GM21717 (cell line): ENCODE measurements around the gene WFS1.

Experiments
- ATAC-seq: cut with Tn5 transposase; IDR thresholded peaks from one replicate; pipeline ENCODE4 v1.9.1; 2021; ENCODE audit warnings: mild to moderate bottlenecking, moderate library complexity; ENCODE audit not compliant: unreplicated experiment

WFS1 gene

DNA sequence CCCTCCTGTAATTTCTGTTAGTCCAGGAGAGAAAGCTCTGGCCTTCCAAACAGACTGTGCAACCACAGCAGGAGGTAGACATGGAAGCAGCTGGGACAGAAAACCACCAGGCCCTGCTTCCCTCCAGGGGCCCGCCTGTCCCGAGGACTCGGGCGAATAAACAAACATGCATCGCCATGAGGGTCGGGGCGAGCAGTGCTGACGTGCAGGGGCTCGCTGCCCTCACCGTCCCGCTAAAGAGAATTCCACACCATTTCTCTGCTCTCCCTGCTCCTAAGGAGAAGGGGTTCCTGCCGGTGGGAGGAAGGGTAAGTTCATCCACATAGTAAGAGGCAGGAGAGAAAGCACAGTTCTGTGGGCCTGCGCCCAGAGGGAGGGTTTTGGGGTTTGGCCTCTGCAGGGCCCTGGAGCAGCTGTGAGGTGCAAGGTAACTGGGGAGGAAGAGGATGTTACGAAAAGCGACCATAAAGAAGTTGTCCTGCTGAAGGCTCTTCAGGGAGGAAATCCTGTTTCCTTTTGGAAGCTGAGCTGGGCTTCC, 54.9 kb downstream of the WFS1 start:
- no peak for ATAC-seq

DNA sequence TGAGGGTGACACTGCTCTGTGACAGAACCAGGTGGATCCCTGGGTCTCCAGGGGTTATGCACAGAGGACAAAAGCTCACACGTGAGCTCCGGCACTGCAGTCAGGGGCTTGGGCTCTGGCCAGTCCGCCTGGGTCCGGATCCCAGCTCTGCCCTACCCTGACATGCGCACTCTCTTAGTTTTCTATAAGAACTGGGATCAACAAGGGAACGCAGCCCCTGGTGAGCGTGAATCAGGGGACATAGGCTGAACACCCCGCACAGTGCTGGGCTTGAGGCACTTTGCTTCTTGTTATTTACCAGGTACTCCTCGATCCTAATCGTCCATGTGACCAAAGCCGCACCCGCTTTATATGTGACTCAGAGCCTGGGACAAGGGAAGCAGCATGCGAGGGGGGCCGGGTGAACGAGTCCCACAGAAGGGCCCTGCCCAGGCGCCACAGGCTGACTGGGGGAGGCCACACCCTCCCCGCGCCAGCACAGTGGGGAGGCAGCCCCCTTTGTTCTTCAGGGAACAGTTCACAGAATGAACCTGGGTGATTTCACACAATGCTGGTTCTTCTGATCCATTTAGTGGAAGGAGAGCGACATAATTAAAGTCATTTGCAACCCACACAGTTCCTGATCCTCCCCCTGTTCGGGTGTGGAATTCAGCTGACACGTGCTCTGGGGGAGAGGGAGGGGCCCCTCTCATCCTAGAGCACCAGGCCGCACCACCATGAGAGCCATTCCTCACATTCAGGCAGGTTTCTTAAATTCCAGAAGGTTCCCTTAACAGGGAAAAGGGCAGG, 55.5 kb downstream of the WFS1 start:
- no peak for ATAC-seq

DNA sequence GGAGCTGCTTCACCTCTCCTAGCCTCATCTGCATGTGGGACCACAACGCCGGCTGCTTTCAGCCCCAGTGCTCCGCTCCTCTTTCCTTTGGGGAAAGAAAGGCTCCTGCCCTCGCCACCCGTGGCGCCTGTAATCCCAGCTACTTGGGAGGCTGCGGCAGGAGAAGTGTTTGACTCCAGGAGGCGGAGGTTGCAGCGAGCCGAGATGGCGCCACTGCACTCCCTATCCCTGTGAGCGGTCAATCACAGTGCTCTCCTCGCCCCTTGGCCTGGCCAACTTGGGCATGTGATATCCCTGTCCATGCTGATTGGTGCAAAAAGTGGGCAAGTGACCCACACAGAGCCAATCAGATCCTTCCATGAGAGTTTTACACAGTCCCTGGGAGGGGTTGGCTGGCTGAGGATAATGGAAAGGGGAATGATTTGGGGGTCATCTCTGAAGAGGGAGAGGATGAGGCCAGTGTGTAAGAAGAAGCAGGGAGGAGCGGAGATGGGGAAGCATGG, 56.2 kb downstream of the WFS1 start:
- ATAC-seq: no peak

DNA sequence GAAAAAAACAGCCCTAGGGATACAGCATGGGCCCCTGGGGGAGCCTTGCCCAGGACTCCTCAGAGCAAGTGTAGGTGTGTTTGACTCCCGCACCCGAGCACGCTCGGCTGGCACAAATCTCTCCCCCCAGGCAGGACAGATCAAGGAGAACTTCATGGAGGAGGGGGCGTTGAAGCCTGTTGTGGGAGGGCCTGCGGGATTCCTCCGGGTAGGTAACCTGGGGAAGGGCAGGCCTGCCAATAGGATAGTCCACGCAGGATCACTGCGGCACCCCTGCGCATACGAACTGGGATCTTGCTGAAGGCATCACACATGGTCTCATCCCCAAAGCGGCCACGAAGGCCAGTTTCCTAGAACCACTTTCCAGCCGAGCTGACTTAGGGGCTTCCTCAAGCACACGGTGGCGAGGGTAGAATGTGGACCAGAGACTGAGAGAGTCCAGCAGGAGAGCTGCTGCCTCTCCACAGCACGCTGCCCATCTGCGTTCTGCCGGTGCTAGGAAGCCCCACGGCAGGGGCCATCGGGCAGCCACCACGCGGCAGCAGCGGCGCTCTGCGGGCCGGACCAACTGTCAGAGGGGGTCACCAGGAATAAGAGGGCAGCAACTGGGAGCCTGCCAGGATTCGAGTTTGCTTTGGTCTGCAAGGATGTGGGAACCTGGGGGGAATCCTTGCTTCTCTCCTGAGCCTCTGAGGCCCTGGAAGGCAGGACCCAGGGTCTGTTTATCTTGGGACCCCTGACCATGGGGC, 56.8 kb downstream of the WFS1 start:
- no peak for ATAC-seq

DNA sequence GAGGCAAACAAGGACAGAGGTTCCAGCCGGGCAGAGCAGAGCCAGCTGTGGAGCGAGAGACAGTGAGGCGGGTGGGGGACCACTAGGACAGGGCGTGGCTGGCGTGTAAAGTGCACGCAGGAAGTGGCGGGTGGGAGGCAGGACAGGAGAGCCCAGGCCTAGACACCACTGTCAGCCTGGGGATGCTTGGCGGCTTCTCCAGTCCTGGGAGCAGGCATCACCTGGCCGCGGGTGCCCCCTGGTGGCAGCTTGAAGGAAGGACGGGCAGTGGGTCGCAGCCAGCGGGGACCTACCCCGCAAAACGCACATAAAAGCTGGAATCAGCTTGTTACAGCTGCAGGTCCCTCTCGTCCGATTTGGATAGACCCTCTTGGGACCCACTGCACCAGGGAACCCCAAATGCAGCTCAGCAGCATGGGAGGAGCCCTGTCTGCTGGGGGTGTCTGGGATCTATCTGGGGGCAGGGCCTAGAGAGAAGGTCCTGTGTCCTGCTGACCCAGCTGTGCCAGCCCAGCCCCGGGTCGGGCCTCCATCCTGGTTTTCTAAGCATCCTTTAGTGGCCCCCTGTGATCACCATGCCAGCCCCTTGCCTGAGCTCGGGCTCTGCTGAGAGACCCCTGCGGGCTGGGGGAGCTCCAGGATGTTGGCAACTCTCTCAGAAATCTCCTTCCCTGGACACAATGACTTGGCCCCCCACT, 57.7 kb downstream of the WFS1 start:
- ATAC-seq: peak; percentile 53

DNA sequence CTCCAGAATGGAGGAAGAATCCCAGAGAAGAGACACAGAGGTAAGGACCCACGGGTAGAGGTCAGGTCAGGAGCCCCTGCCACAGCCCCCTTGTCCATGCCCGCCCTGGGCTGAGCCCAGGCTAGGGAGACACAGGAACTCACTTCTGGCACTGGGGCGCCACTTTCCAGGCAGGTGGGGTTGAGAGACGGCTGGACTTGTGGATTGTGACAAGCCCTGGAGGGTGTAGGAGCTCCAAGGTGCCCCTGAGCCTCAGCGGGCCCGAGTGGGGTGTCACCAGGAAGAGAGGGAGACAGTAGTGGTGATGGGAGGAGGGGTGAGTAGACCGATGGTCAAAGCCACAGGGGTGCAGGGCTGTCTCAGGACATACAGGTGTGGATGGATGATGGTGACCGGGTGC, 58.9 kb downstream of the WFS1 start:
- no peak for ATAC-seq

DNA sequence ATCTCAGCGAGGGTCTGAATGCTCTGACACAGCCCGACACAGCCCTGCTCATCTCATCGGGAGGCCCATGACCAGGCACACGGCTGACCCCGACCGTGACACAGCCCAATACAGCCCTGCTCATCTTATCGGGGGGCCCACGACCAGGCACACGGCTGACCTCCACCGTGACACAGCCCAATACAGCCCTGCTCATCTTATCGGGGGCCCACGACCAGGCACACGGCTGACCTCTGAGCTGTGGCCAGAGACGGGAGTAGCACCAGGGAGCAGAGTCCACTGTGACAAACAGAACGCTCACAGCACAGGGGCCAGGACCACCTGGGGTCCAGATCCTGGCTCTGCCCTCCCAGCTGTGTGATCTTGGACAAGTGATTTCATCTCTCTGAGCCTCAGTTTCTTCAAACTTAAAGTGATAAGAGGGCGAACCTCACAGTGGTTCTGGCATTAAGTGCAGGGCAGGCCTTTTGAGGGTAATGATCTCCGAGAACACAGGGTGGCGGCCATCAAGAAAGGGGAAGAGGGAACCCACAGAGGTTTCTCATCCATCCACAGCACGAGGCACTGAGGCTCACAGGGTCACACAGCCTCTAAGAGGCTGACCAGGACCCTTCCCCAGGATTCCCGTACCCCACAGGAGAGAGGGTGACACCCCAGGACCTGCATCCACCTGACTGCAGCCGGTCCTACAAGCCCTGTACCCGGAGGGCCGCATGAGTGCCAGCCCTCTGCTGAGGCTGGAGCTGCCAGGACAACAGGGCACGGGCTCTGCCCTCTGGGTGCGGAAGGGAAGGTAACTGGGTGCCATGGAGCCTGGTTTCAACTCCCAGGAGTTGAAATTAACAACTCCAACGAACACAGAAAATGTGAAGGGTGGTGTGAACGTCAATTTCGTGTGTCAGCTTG, 60.1 kb downstream of the WFS1 start:
- ATAC-seq: no peak

DNA sequence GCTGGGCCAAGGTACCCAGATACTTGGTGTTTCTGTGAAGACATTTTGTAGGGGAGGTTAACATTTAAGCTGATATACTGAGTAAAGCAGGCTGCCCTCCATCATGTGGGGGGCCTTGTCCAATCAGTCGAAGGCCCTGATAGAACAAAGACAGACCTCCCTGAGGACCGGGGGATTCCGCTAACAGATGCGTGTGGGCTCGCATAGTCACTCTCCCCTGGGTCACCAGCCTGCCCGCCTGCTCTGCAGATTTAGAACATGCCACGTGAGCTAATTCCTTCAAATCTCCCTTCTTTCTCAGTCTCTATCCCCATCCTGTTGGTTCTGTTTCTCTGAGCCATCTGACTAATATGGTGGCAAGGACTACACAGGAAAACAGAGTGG, 60.7 kb downstream of the WFS1 start:
- no peak for ATAC-seq

DNA sequence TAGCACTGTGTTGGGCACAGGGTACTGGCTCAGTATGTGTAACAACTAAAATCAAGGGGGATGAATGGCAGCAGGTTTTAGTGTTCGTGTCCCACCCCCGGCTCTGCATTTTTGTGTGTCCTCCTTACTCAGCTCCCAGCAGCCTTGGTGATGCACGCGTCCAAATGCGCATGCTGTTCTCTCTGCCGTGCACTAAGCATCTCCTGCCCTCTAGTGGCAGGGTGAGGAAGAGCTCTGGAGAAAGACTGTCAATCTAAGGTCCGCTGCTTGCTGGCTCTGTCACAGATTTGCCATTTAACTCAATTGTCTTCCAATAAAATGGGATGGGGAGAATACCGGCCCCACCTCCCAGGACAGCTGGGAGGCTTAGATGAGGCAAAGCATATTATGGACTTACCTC, 61.4 kb downstream of the WFS1 start:
- ATAC-seq: no peak

DNA sequence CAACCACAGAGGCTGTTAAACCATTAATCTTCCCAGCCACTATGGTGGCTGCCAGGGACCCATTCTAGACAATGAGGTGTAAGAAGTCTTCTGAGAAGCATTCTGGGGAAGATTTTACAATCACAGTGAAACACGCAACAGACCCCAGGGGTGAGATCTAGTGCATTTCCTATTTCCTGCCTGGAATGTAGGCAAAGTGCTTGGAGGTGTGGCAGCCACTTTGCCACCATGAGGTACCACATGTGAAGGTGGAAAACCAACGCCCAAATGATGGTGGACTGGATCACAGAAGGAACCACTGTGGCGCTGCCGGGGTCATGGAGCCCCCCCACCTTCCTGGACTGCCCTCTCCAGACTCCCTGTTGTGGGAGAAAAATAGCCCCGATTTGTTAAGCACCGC, 61.8 kb downstream of the WFS1 start:
- ATAC-seq: no peak

DNA sequence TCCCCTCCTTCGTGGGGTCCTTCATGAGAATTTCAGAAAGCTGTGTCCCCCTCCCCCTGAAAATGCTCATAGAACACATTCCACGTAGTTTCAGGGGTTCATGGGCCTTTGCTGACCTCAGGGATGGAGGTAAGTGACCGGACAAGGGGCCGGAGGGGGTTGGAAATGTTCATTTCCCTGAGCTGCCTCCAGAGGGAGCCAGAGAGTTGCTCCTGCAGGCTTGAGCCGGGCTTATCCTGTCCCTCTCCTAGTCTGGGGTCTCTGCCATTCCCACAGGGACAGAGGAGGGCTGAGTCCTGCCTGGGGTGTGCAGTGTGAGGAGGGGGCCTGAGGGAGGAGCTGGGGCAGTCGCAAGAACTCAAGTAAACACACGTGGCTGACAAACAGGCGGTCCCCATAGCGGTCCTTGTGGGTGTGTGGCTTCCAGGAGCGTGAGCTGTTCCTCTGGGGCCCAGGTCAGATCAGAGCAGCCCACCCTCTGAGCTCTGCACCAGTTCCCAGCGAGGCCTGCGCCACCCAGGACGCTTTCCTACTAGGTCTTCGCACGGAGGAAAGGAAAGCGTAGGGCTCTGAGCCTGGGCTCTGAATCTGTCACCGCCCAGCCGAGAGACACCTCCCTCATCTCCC, 62.5 kb downstream of the WFS1 start:
- ATAC-seq: no peak

DNA sequence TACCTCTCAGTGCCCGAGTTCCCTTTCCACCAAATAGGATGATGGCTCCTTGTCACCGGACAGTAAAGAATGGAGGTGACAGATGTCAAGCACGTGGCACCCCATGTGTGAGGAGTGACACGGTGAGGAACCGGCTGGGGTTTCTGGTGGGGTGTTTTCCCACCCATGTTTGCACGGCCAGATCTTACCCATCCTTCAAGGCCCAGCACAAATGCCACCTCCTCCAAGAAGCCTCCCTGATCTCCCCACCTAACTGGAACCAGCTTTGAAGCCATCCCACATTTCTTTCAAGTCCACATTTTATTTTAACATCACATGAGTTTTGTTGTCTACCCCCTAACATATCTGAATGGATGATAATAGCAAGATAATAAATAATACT, 63.0 kb downstream of the WFS1 start:
- no peak for ATAC-seq

DNA sequence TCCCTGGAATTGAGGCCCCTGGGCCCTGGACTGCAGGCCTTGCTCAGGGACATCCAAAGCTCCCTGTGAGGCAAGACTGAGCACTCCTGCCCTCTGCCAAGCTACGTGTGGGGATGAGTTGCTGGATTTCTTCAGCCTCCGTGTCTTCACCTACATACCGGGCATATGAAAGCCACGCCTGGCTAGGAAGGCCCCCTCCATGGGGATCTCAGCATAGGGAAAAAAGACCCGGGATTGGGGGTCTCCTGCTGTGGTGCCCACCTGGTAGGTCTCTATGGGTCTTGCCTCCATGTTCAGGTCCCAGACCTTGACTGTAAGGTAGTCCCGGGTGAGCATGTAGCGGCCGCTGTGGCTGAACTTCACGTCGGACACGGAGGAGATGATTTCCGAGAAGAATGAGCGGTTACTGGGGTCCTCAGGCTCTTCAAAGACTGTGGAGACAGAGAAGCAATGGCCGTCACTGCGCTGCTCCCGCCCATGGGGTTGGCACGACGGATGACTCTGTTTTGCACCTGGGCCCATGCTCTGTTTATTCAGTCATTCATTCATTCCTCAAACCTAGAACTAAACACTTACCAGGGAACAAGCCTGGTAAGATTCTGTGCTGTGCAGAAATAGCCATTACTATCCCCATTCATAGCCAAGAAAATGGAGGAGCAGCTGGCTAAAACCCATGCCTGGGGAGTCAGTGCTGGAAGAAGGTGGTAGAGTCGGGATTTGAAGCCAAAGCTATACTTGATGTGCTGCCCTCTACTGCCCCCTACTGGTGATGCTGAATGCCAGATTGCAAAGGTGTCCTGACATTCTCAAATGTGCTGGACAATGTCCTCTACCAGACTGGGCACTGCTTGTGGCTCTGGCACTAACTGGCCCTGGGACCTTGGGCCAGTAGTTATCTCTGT, 63.9 kb downstream of the WFS1 start:
- no peak for ATAC-seq

DNA sequence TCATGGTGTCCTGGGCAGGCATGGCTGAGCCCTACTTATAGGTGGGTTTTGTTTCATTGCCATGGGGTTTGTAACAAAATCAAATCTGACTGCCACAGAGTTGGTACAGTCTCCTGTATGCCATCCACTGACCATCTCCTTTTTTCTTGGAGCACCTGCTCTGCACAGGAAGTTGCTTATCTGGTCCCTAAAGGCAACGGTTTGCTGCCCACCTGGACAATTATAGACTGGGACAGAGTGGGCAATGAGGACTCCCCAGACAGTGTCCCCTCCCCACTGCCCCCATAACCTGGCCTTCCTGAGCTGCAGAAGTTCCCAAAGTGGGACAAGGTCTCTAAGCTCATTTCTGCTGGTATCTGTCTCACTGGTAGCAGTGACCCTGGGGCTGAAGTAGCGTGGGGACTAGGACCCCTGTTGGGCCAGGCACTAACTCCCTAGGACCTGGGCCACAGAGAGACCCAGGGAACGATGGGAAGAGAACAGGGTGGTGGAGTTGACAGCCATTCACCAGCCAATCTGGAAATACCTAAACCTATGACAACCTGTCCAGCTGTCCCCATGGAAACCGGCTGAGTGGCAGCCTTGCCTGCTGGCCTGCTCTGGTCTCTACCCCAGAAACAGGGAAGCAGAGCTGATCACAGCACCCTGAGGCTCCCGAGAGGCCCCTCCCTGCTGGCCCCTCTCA, 64.7 kb downstream of the WFS1 start:
- no peak for ATAC-seq

DNA sequence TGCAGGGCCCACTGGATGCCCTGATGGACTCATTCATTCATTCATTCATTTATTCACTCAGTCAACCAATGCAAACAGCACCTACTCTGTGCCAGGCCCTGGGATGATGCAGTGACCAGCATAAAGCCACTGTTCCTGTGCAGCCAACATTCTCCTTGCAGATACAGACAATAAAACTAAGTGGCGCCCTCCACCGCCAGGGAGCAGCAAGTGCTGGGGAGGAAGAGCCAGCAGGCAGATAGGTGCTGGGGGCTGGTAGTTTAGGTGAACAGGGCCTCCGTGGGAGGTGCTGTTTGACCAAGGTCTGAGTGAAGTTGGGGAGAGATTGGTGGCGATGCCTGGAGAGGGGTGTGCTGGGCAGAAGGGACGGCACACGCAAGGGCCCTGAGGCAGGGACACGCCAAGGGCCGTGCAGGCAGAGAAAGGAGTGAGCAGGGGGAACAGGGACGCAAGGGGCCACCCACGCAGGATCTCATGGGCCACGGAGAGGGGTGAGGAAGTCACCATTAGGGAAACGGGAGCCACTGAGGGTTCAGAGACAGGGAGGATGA, 65.5 kb downstream of the WFS1 start:
- no peak for ATAC-seq

DNA sequence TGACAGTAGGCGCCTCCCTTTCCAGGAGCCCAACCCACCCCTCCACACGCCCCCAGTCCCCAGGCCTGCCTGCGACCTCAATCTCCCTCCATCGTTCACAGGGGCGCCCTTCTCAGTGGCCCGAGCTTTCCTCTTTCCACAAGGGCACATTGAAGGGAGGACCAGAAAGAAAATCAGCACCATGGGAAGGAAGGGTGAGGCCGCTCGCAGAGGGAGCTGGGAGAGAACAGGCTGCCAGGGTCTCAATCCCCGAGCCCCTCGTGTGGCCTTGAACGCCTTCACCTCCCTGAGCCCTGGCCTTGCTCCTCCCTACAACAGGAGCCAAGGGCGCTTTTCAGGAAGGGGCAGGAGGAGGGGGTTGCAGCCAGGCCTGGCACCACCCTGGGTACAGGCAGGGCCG, 66.5 kb downstream of the WFS1 start:
- no peak for ATAC-seq

DNA sequence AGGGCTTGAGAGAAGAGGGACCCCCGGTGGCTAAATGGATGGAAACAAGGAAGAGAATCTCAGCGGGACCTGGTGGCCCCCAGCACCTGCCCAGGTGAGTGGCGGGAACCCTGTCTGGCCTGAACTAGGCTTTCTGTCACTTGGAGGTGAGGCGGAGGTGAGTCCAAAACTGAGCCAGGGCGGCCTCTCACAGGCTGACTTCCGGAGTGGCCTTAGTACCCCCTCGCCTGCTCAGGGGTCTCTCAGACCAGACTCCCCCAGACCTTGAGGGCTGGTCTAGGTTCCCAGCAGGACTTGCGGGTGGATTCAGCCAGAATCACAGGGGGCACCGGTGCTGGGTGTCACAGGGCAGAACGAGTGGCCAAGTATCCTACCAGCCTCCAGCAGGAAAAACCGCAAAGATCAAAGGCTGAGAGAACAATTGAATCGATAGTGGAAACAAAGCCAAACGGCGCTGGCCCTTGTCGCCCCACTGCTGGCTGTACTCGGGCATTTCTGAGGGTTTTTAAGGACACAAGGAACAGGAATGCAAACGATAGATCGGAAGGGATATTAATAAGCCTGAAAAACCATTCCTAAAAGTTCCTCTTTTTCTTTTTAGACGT, 67.8 kb downstream of the WFS1 start:
- no peak for ATAC-seq
